Loucy (cell line): Measurements from ENCODE around the gene KIF4A.
"Not testable (repeated sequence)": the region's sequence is repeated elsewhere in the genome, so short reads cannot be mapped to it uniquely, and the experiment has no call there.

Experiments
- H2AFZ ChIP-seq: fragments of 200-600 bp; sonication (generic); 2 replicates; pipeline ENCODE4 v1.6.0; 2016; ENCODE audit warnings: antibody characterized with exemption, mild to moderate bottlenecking, low read length, moderate library complexity
- H3F3A ChIP-seq: fragments of 200-600 bp; 2 replicates; pipeline ENCODE4 v1.6.0; 2016; ENCODE audit warnings: antibody characterized with exemption, low read depth, mild to moderate bottlenecking
- H3K27me3 ChIP-seq: fragments of 200-600 bp; sonication (generic); 2 replicates; pipeline ENCODE4 v1.6.1; 2014; ENCODE audit warnings: low read length, mild to moderate bottlenecking; ENCODE audit not compliant: insufficient read depth, poor library complexity, severe bottlenecking
- H3K36me3 ChIP-seq: fragments of 200-600 bp; sonication (generic); 2 replicates; pipeline ENCODE4 v1.6.1; 2016; ENCODE audit warnings: low read length; ENCODE audit not compliant: insufficient read depth
- H3K4me1 ChIP-seq: fragments of 200-600 bp; sonication (generic); 2 replicates; pipeline ENCODE4 v1.5.1; 2014; ENCODE audit warnings: low read length, mild to moderate bottlenecking; ENCODE audit not compliant: insufficient read depth, poor library complexity, severe bottlenecking
- H3K4me2 ChIP-seq: fragments of 200-600 bp; sonication (generic); 2 replicates; pipeline ENCODE4 v1.6.0; 2014; ENCODE audit warnings: antibody characterized with exemption, low read length, low read depth, mild to moderate bottlenecking; ENCODE audit not compliant: poor library complexity, severe bottlenecking
- H3K4me3 ChIP-seq: fragments of 200-600 bp; sonication (generic); 2 replicates; pipeline ENCODE4 v1.5.1; 2014; ENCODE audit warnings: low read length, mild to moderate bottlenecking, mixed read lengths; ENCODE audit not compliant: poor library complexity, severe bottlenecking
- H3K79me2 ChIP-seq: fragments of 200-600 bp; sonication (generic); 2 replicates; pipeline ENCODE4 v1.6.1; 2014; ENCODE audit warnings: low read length; ENCODE audit not compliant: insufficient read depth
- H3K9ac ChIP-seq: fragments of 200-600 bp; sonication (generic); 2 replicates; pipeline ENCODE4 v1.6.0; 2014; ENCODE audit warnings: mild to moderate bottlenecking, low read depth, low read length, moderate library complexity; ENCODE audit not compliant: poor library complexity, severe bottlenecking
- H3K9me2 ChIP-seq: fragments of 200-600 bp; sonication (generic); replicated peaks from 2 replicates; pipeline ENCODE4 v1.6.1; 2016; ENCODE audit warnings: low read depth, low read length, mixed read lengths
- H3K9me3 ChIP-seq: fragments of 200-600 bp; sonication (generic); 2 replicates; pipeline ENCODE4 v1.6.1; 2014; ENCODE audit warnings: mild to moderate bottlenecking, antibody characterized with exemption, low read length, low read depth; ENCODE audit not compliant: insufficient read depth
- H4K20me1 ChIP-seq: fragments of 200-600 bp; sonication (generic); 2 replicates; pipeline ENCODE4 v1.6.0; 2014; ENCODE audit warnings: antibody characterized with exemption, low read length, mild to moderate bottlenecking; ENCODE audit not compliant: insufficient read depth, poor library complexity, severe bottlenecking
- CTCF ChIP-seq: fragments of 200-600 bp; sonication (generic); conservative IDR thresholded peaks from 2 replicates; pipeline ENCODE4 v1.5.1; 2014; ENCODE audit warnings: mild to moderate bottlenecking, antibody characterized with exemption, low read length
- EZH2phosphoT487 ChIP-seq: fragments of 200-600 bp; IDR thresholded peaks from 2 replicates; pipeline ENCODE4 v1.6.1; 2018; ENCODE audit warnings: antibody characterized with exemption, mild to moderate bottlenecking, moderate library complexity, borderline replicate concordance

KIF4A gene

GRCh38 chrX:70359458-70359857 is 69.6 kb downstream of the KIF4A start:
- no peaks in the 10 kb centered on the region for H3F3A ChIP-seq
- no peak overlapping the region for H3K9ac ChIP-seq
- no peak overlapping the region for H2AFZ ChIP-seq
- H3K9me3 ChIP-seq = no peaks in the 10 kb centered on the region
- H3K36me3 ChIP-seq = peaks cover 14% of the 10 kb centered on the region; the same call in 1 of the 2 replicates
- H3K79me2 ChIP-seq = no peaks in the 10 kb centered on the region
- no peaks in the 10 kb centered on the region for H3K9me2 ChIP-seq
- no peak overlapping the region for H3K4me2 ChIP-seq
- no peaks in the 10 kb centered on the region for H3K4me1 ChIP-seq
- H3K4me3 ChIP-seq = no peak overlapping the region
- TF ChIP-seq CTCF (no peak), EZH2phosphoT487 (no peak)
- no peaks in the 10 kb centered on the region for H3K27me3 ChIP-seq
- H4K20me1 ChIP-seq = no peaks in the 10 kb centered on the region

- Histone ChIP-seq H3K9me2 (no peaks in the 10 kb centered on the region), H3K27me3 (no peaks in the 10 kb centered on the region), H3F3A (no peaks in the 10 kb centered on the region), H3K9ac (no peak overlapping the region), H4K20me1 (no peaks in the 10 kb centered on the region), H3K79me2 (no peaks in the 10 kb centered on the region), H3K36me3 (peaks cover 14% of the 10 kb centered on the region; the same call in 1 of the 2 replicates), H3K4me2 (no peak overlapping the region), H2AFZ (no peak overlapping the region), H3K9me3 (no peaks in the 10 kb centered on the region), H3K4me1 (no peaks in the 10 kb centered on the region), H3K4me3 (no peak overlapping the region)
- TF ChIP-seq CTCF (no peak), EZH2phosphoT487 (no peak)
Observed at GRCh38 chrX:70360366-70360765, 70.5 kb downstream of the KIF4A start.

GRCh38 chrX:70368731-70369130 is 78.8 kb downstream of the KIF4A start:
- not testable (repeated sequence) for H4K20me1 ChIP-seq, H3K27me3 ChIP-seq, H3F3A ChIP-seq, H3K36me3 ChIP-seq, H3K4me2 ChIP-seq, H3K9me3 ChIP-seq, H3K9me2 ChIP-seq, H3K9ac ChIP-seq, H2AFZ ChIP-seq, H3K79me2 ChIP-seq, H3K4me1 ChIP-seq, H3K4me3 ChIP-seq

GRCh38 chrX:70386235-70386634 is 96.3 kb downstream of the KIF4A start:
- no peak for TF ChIP-seq EZH2phosphoT487
- TF ChIP-seq CTCF = no peak
- H3F3A ChIP-seq = no peaks in the 10 kb centered on the region

More at GRCh38 chrX:70386235-70386634, 96.3 kb downstream of the KIF4A start:
- Histone ChIP-seq H3K9ac (no peak overlapping the region), H3K9me3 (no peaks in the 10 kb centered on the region), H3K36me3 (peaks cover 40% of the 10 kb centered on the region; the same call in 1 of the 2 replicates), H3K79me2 (no peaks in the 10 kb centered on the region), H4K20me1 (no peaks in the 10 kb centered on the region), H3K4me1 (no peaks in the 10 kb centered on the region), H3K4me3 (no peak overlapping the region), H3K27me3 (no peaks in the 10 kb centered on the region), H2AFZ (no peak overlapping the region), H3K4me2 (no peak overlapping the region), H3K9me2 (no peaks in the 10 kb centered on the region)
